Measurements from ENCODE around the gene B3GALT4.

B3GALT4 gene

DNA sequence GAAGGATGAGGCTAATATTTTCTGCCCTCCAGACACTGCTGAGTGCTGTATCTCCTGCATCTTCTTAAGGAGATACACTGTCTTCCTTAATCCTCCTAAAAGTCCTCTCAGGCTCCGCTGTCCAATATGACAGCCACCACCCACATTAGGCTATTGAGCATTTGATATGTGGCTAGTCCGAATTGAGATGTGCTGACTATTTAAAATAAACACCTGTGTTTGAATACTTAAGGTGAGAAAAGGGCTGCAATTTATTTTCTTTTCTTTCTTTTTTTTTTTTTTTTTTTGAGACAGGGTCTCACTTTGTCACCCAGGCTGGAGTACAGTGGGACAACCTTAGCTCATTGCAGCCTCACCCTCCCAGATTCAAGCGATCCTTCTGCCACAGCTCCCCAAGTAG is 25.0 kb downstream of the B3GALT4 start:
- H3K4me3 ChIP-seq (ENCODE audit: low read depth, low read length): no peak overlapping the region

GRCh38 chr6:33304216-33304615 is 27.3 kb downstream of the B3GALT4 start:
- no peak for TF ChIP-seq CTCF (IDR thresholded peaks at IDR 0.05; ENCODE audit: low read depth, low read length)
- H3K4me3 ChIP-seq (ENCODE audit: low read depth, low read length): no peak overlapping the region

More for the DNA sequence above, 25.0 kb downstream of the B3GALT4 start:
- no peak for TF ChIP-seq CTCF (IDR thresholded peaks at IDR 0.05; ENCODE audit: low read depth, low read length)

GRCh38 chr6:33305052-33305451 is 28.1 kb downstream of the B3GALT4 start:
- no peak for TF ChIP-seq CTCF (IDR thresholded peaks at IDR 0.05; ENCODE audit: low read depth, low read length)
- H3K4me3 ChIP-seq (ENCODE audit: low read depth, low read length): no peak overlapping the region

DNA sequence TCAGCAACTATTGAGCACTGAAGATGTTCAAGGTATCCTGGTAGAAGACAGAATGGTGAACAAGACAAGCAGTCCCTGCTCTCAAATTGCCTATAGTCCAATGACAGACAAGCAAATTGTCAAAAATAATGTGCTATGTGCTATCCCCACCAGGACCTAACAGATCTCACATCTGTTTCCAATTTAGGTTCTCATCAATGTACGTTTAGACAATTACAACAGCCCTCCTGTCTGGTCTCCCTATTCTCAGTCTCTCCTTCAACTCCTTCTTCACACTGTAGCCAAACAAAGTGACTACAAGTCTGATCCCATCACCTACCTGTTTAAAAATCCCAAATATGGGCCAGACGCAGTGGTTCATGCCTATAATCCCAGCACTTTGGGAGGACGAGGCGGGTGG is 29.4 kb downstream of the B3GALT4 start:
- H3K4me3 ChIP-seq (ENCODE audit: low read depth, low read length): no peak overlapping the region
- TF ChIP-seq CTCF (IDR thresholded peaks at IDR 0.05; ENCODE audit: low read depth, low read length): no peak

DNA sequence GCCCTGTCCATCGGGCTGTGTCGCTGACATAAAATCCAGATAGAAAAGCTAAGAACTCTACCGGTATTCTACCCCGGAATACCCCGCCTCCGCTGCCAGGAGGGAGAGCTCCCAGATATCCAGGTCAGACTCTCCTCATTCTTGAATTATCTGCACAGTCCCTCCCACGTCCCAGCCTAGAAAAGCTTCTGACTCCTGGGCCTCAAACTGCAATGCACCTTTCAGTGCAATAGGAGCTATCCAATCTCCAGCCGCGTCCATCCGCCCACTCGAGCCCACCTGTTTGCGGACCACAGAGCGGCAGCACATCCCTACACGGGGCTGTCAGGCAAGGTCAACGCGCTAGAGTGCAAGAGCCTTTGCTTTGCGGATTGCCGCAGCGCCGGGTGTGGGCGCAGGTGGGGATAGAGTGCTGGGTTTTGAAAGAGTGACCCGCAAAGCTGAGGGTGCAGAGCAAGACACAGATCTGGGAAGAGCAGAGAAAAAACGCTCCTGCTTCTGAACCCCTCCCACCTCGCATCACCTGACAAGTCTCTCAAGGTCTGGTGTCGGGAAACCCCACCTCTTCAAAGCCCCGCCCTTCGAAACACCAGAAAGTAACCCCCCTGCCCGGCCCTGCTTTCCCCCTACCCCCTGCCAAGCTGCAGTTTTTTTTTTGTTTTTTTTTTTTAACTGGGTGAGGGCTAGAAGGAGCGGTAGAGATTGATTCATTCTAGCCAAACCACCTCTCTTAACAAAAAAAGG is 35.6 kb downstream of the B3GALT4 start:
- H3K4me3 ChIP-seq (ENCODE audit: low read depth, low read length): peak overlapping the region; percentile 87
- TF ChIP-seq CTCF (IDR thresholded peaks at IDR 0.05; ENCODE audit: low read depth, low read length): no peak

- peak overlapping the region; percentile 87 for H3K4me3 ChIP-seq (ENCODE audit: low read depth, low read length)
- no peak for TF ChIP-seq CTCF (IDR thresholded peaks at IDR 0.05; ENCODE audit: low read depth, low read length)
These were observed 36.3 kb downstream of the B3GALT4 start for GRCh38 chr6:33313105-33313708.
